Epithelial cell of prostate (primary cell): ENCODE results near the gene FRMD4A.
A peak's percentile ranks its signal among the peaks of the same experiment; 100 is the strongest.
"Not testable (repeated sequence)": the region's sequence is repeated elsewhere in the genome, so short reads cannot be mapped to it uniquely, and the experiment has no call there.

Source experiments
- DNase-seq: peaks from one replicate; pipeline ENCODE4 v3.0.0-alpha.2; 2011; ENCODE audit warnings: low read depth, low spot score
- H3K27ac ChIP-seq: fragments of 450-650 bp; 2 replicates; pipeline ENCODE4 v1.5.1; 2017; ENCODE audit warnings: mild to moderate bottlenecking

The FRMD4A gene

GRCh38 chr10:13790196-13790595 is 540.5 kb downstream of the FRMD4A start:
- DNase-seq = no peak
- H3K27ac ChIP-seq = no peak overlapping the region

- DNase-seq = no peak
- no peak overlapping the region for H3K27ac ChIP-seq
These were observed 541.3 kb downstream of the FRMD4A start for GRCh38 chr10:13789448-13789829.

GRCh38 chr10:13788711-13789447 is 541.8 kb downstream of the FRMD4A start:
- no peak overlapping the region for H3K27ac ChIP-seq
- DNase-seq = no peak

GRCh38 chr10:13788320-13788600 is 542.5 kb downstream of the FRMD4A start:
- no peak overlapping the region for H3K27ac ChIP-seq
- no peak for DNase-seq

- peak overlapping the region; percentile 44 for H3K27ac ChIP-seq
- DNase-seq = no peak
These were observed 543.7 kb downstream of the FRMD4A start for GRCh38 chr10:13787015-13787421.

- no peak for DNase-seq
- H3K27ac ChIP-seq = no peak overlapping the region
These were observed 546.7 kb downstream of the FRMD4A start for GRCh38 chr10:13784067-13784466.

- no peak for DNase-seq
- no peak overlapping the region for H3K27ac ChIP-seq
These were observed 551.0 kb downstream of the FRMD4A start for GRCh38 chr10:13779748-13780147.

- H3K27ac ChIP-seq, DNase-seq: not testable (repeated sequence)
These were observed 552.1 kb downstream of the FRMD4A start for GRCh38 chr10:13778693-13778960.

GRCh38 chr10:13776861-13777311 is 553.8 kb downstream of the FRMD4A start:
- no peak for DNase-seq
- H3K27ac ChIP-seq = peak overlapping the region; percentile 55

- peak overlapping the region; percentile 55 for H3K27ac ChIP-seq
- no peak for DNase-seq
These were observed 554.6 kb downstream of the FRMD4A start for GRCh38 chr10:13775786-13776775.

GRCh38 chr10:13774303-13774893 is 556.3 kb downstream of the FRMD4A start:
- no peak overlapping the region for H3K27ac ChIP-seq
- DNase-seq = no peak

GRCh38 chr10:13773496-13774170 is 557.1 kb downstream of the FRMD4A start:
- no peak overlapping the region for H3K27ac ChIP-seq
- no peak for DNase-seq

- no peak for DNase-seq
- H3K27ac ChIP-seq = no peak overlapping the region
These were observed 557.7 kb downstream of the FRMD4A start for GRCh38 chr10:13773043-13773442.

GRCh38 chr10:13771992-13772391 is 558.7 kb downstream of the FRMD4A start:
- DNase-seq = no peak
- no peak overlapping the region for H3K27ac ChIP-seq

GRCh38 chr10:13770760-13771493 is 559.8 kb downstream of the FRMD4A start:
- no peak for DNase-seq

GRCh38 chr10:13769946-13770345 is 560.8 kb downstream of the FRMD4A start:
- peak; percentile 84 for DNase-seq
- peak overlapping the region; percentile 35 for H3K27ac ChIP-seq

More at GRCh38 chr10:13770760-13771493, 559.8 kb downstream of the FRMD4A start:
- H3K27ac ChIP-seq = peak overlapping the region; percentile 35

- H3K27ac ChIP-seq = no peak overlapping the region
- DNase-seq = no peak
These were observed 563.0 kb downstream of the FRMD4A start for GRCh38 chr10:13767676-13768178.

GRCh38 chr10:13767148-13767547 is 563.6 kb downstream of the FRMD4A start:
- H3K27ac ChIP-seq, DNase-seq: not testable (repeated sequence)

- no peak overlapping the region for H3K27ac ChIP-seq
- DNase-seq = no peak
These were observed 564.9 kb downstream of the FRMD4A start for GRCh38 chr10:13765641-13766341.
